Measurements from ENCODE around the gene CPTP. TPM values are rescaled to one million over a fixed set of nuclear protein-coding genes. Genes with fewer than 3 reads are reported as not detected.

CPTP gene
- total and polyA plus RNA-seq, 2 donors (not counting 1 experiment from before 2014, with no cell fraction given), result 17.1 to 18.8 TPM

GRCh38 chr1:1376551-1377226 is 52.1 kb downstream of the CPTP start:
- peak overlapping the region; percentile 81 for H2AFZ ChIP-seq (ENCODE audit: insufficient read depth, low read depth, low read length, poor library complexity, severe bottlenecking)
- ChIA-PET POLR2A (interaction anchor here (0.6 to 1.5 kb wide), 4 partner anchors 22 to 252 kb away, joined by 3 to 8 read pairs (median 4); partner anchors contain the start of genes CCNL2 and UBE2J2), CTCF (interaction anchor here (1.0 to 2.0 kb wide), 2 partner anchors 23 to 72 kb away, joined by 4 to 7 read pairs; no protein-coding TSS in a partner anchor)
- Mint-ChIP-seq H3K27me3 (no peaks in the 10 kb centered on the region), H3K27ac (peak overlapping the region; percentile 65), H3K9me3 (ENCODE audit: insufficient read depth) (no peaks in the 10 kb centered on the region), H3K4me3 (peak overlapping the region; percentile 34), H3K4me1 (peaks cover 11% of the 10 kb centered on the region)
- ATAC-seq (ENCODE audit: low read depth) (no peak), DNase-seq (no peak)
- TF ChIP-seq EZH2 (IDR thresholded peaks at IDR 0.05; ENCODE audit: borderline replicate concordance, insufficient read depth, low read depth, low read length, poor library complexity, severe bottlenecking), result no peak
- no peak for TF ChIP-seq CTCF (IDR thresholded peaks at IDR 0.05)
- H3K27ac ChIP-seq (ENCODE audit: low read length in 2 of 2), result no peak overlapping the region
- no peak overlapping the region for H3K9ac ChIP-seq (ENCODE audit: low read length)
- no peak overlapping the region for H3K4me3 ChIP-seq (ENCODE audit: control extremely low read depth in 1 of 5, extremely low read depth in 1 of 5, insufficient read depth in 1 of 5, low read depth in 2 of 5, low read length in 4 of 5)
- no peak overlapping the region for H3K4me2 ChIP-seq (replicated peaks; ENCODE audit: low read depth, low read length, poor library complexity, severe bottlenecking)
- peaks cover 16 to 31% of the 10 kb centered on the region in 2 donors for H3K4me1 ChIP-seq (ENCODE audit: control insufficient read depth in 2 of 2, insufficient read depth in 2 of 2, low read length in 2 of 2)
- H3K27me3 ChIP-seq (replicated peaks in 1 of 4; ENCODE audit: control extremely low read depth in 1 of 4, control insufficient read depth in 3 of 4, insufficient read depth in 4 of 4, low read length in 3 of 4), result no peaks in the 10 kb centered on the region
- peaks cover 0 to 3% (median 0%) of the 10 kb centered on the region in 3 donors for H3K9me3 ChIP-seq (ENCODE audit: control extremely low read depth in 1 of 3, control insufficient read depth in 2 of 3, insufficient read depth in 1 of 3, low read length in 2 of 3)
- peaks cover 0 to 10% of the 10 kb centered on the region in 2 experiments for H3K36me3 ChIP-seq (replicated peaks in 1 of 2; ENCODE audit: control extremely low read depth in 1 of 2, control insufficient read depth in 1 of 2, extremely low read depth in 1 of 2, insufficient read depth in 2 of 2, low read length in 1 of 2)
- H3K79me2 ChIP-seq (ENCODE audit: control insufficient read depth, insufficient read depth, low read length), result peaks cover 27% of the 10 kb centered on the region
- 97% methylated on average over 8 of the region's 10 CpGs for WGBS (ENCODE audit: insufficient coverage)
- intact Hi-C loops (cut with micrococcal nuclease), result no loop called here
- peaks cover 21% of the 10 kb centered on the region for H4K20me1 ChIP-seq (ENCODE audit: control insufficient read depth, insufficient read depth, low read length, poor library complexity, severe bottlenecking)
